Pancreas (tissue), 10 donors: ENCODE data around the gene DCBLD1. TPM values are rescaled to one million over a fixed set of nuclear protein-coding genes. Genes with fewer than 3 reads are reported as not detected.

ENCODE experiments used
- ATAC-seq, 4 donors: fragments of 200-7000 bp; cut with Tn5 transposase; one replicate each; pipeline versions ENCODE4 v1.8.0 to v1.9.1; 2020; ENCODE audit warnings: mild to moderate bottlenecking in 4 of 4, moderate library complexity in 4 of 4
- DNase-seq, 6 donors: peaks; one replicate each; pipeline ENCODE4 v3.0.0-alpha.2; 2020
- FAIRE-seq: peaks from 2 replicates; lab custom pipeline; 2012; peaks lifted over from hg19 to GRCh38; lab: Jason Lieb, UNC
- H3K27ac ChIP-seq, 4 donors: fragments of 200-600 bp; sonication (generic); 1 replicate in 3 of 4; 2 replicates in 1 of 4; pipeline versions ENCODE4 v1.5.0 to v1.8.0; 2020
- H3K27me3 ChIP-seq, 4 donors: fragments of 200-600 bp; one replicate each; pipeline ENCODE4 v1.8.0; 2021
- H3K36me3 ChIP-seq, 3 donors: fragments of 200-600 bp; sonication (generic) in 1 of 3; one replicate each; pipeline versions ENCODE4 v1.5.0 to v1.8.0; 2020 to 2021
- H3K4me1 ChIP-seq, 3 donors: fragments of 200-600 bp; one replicate each; pipeline ENCODE4 v1.8.0; 2021
- H3K4me3 ChIP-seq, 4 donors: fragments of 200-600 bp; sonication (generic) in 2 of 4; one replicate each; pipeline versions ENCODE4 v1.5.0 to v1.8.0; 2020 to 2021
- H3K9me3 ChIP-seq, 4 donors: fragments of 200-600 bp; one replicate each; pipeline ENCODE4 v1.8.0; 2021
- WGBS, 2 donors: extraction: QIAGEN DNeasy Blood & Tissue Kit; methylation state at CpG; one replicate each; pipeline ENCODE4 v1.1.7; 2013; 5-methylcytosine and 5-hydroxymethylcytosine counted together
- intact Hi-C, 3 donors: fragments of 100-400 bp; cut with DNase I; formaldehyde crosslinking; loops; one replicate each; pipeline versions ENCODE4 v1.11.1 to v1.14.2; 2022
- polyA plus RNA-seq, 2 donors: library from polyadenylated mRNA; stranded (reverse); fragments of 200-250 nt; gene quantifications; one replicate each; pipeline ENCODE4 v1.2.3, GENCODE V29; 2013
- total RNA-seq, 6 donors: library from RNA; stranded (reverse); fragmentation: NEBNext Ultra II Directional in 4 of 6; extraction: Animal tissue kit (Norgen Biotek cat#: 25700) in 4 of 6; gene quantifications; one replicate each; pipeline versions ENCODE4 v1.2.1 to v1.2.4, GENCODE V29; 2021 to 2023
- TF ChIP-seq, protein P1 (sequence below), 4 donors: fragments of 200-600 bp; sonication (generic) in 3 of 4; IDR thresholded peaks; one replicate each; pipeline versions ENCODE4 v1.5.0 to v1.8.0; 2021; ENCODE audit warnings: antibody characterized with exemption in 4 of 4
- donor health status: healthy with polysubstance abuse.
- donor health status: DM: no; HTN: no; CAD: no; lungs with moderate emphysema.
- donor health status: DM: no; HTN: no; CAD: no.
- donor health status: control.
- donor health status: control.
- donor health status: Bipolar disorder and iron deficiency.
- donor health status: DM: yes; HTN: yes; CAD: no.
- donor health status: DM: no; HTN: no; CAD: no.
- donor health status: DM: no; HTN: no; CAD: no.
- donor health status: DM: yes; HTN: yes; CAD: no.

The DCBLD1 gene
- total and polyA plus RNA-seq, 8 donors = 4.8 to 12.8 (median 6.4) TPM

- no peaks in the 10 kb centered on the region for H3K27me3 ChIP-seq
- ATAC-seq (no peak), FAIRE-seq (no peak), DNase-seq (no peak)
- H3K36me3 ChIP-seq = peaks cover 0 to 6% (median 0%) of the 10 kb centered on the region in 3 donors
- no peaks in the 10 kb centered on the region for H3K9me3 ChIP-seq
- TF ChIP-seq, protein P1, sequence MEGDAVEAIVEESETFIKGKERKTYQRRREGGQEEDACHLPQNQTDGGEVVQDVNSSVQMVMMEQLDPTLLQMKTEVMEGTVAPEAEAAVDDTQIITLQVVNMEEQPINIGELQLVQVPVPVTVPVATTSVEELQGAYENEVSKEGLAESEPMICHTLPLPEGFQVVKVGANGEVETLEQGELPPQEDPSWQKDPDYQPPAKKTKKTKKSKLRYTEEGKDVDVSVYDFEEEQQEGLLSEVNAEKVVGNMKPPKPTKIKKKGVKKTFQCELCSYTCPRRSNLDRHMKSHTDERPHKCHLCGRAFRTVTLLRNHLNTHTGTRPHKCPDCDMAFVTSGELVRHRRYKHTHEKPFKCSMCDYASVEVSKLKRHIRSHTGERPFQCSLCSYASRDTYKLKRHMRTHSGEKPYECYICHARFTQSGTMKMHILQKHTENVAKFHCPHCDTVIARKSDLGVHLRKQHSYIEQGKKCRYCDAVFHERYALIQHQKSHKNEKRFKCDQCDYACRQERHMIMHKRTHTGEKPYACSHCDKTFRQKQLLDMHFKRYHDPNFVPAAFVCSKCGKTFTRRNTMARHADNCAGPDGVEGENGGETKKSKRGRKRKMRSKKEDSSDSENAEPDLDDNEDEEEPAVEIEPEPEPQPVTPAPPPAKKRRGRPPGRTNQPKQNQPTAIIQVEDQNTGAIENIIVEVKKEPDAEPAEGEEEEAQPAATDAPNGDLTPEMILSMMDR (IDR thresholded peaks at IDR 0.05) = no peak
- H3K4me3 ChIP-seq = no peak overlapping the region
- no peaks in the 10 kb centered on the region for H3K4me1 ChIP-seq
- 39 to 48% methylated on average over 3 of the region's 3 CpGs for WGBS, 2 donors
- H3K27ac ChIP-seq = no peak overlapping the region
- intact Hi-C loops = no loop called here
Measured at GRCh38 chr6:117544716-117545115, 62.2 kb downstream of the DCBLD1 start.

DNA sequence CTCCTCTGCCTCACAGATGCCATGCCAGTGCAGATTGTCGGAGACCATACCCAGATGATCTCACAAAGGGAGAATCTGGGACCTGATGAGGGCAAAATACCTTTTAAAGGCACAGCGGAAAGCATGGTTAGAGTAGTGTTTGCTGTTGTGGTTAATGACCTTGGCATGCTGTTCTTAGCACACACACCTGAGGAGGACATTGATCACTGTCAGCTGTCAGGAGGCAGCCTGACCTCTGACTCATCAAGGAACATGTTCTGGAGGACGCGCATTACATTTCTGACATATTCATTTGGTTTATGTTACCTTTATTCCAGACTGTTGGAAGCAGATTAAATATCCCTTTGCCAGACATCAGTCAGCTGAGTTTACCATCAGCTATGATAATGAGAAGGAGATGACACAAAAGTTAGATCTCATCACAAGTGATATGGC is 62.7 kb downstream of the DCBLD1 start:
- Histone ChIP-seq H3K27me3 (no peaks in the 10 kb centered on the region), H3K27ac (no peak overlapping the region), H3K4me1 (no peaks in the 10 kb centered on the region), H3K9me3 (no peaks in the 10 kb centered on the region), H3K4me3 (no peak overlapping the region), H3K36me3 (peaks cover 0 to 6% (median 0%) of the 10 kb centered on the region in 3 donors)
- DNase-seq = no peak
- TF ChIP-seq, protein P1 (IDR thresholded peaks at IDR 0.05) = no peak
- 68 to 70% methylated on average over 4 of the region's 4 CpGs for WGBS, 2 donors
- ATAC-seq = peak in 3 of 4 donors; percentile 3 to 30 (median 24)
- no peak for FAIRE-seq
- intact Hi-C loops = no loop called here

DNA sequence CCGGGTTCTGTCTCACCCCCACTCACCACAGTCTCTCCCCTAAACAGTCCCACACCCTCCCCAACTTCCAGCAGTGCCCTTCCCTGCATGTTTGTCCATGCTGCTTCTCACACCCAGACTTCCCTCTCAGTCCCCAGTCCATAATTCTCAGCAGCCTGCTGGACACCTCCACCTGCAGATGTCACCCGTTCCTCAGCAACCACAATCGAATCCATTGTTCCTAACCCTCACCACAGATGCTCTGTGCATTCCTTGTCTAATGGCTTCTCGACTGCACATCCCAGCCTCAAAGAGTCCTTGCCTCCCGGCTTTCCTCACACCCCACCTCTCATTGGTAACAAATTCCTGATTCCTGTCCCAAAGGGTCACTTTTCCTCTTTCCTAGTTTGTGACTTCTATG is 64.2 kb downstream of the DCBLD1 start:
- ATAC-seq = peak in 2 of 4 donors; percentile 28 to 54
- no peak for FAIRE-seq
- Histone ChIP-seq H3K9me3 (no peaks in the 10 kb centered on the region), H3K4me1 (no peaks in the 10 kb centered on the region), H3K36me3 (peaks cover 0 to 4% (median 0%) of the 10 kb centered on the region in 3 donors), H3K4me3 (no peak overlapping the region), H3K27me3 (no peaks in the 10 kb centered on the region), H3K27ac (no peak overlapping the region)
- 85 to 89% methylated on average over 5 of the region's 5 CpGs for WGBS, 2 donors
- intact Hi-C loops = no loop called here
- no peak for DNase-seq
- TF ChIP-seq, protein P1 (IDR thresholded peaks at IDR 0.05) = no peak

- Histone ChIP-seq H3K4me3 (peak overlapping the region in 3 of 4 donors; percentile 2 to 34 (median 17)), H3K4me1 (no peaks in the 10 kb centered on the region), H3K27me3 (no peaks in the 10 kb centered on the region), H3K36me3 (no peaks in the 10 kb centered on the region), H3K9me3 (no peaks in the 10 kb centered on the region), H3K27ac (no peak overlapping the region)
- intact Hi-C loops = no loop called here
- FAIRE-seq (no peak), DNase-seq (peak; percentile 44 to 81 (median 68)), ATAC-seq (peak; percentile 68 to 92 (median 85))
- 67 to 75% methylated on average over 58 to 64 of the region's 64 CpGs for WGBS, 2 donors
- TF ChIP-seq, protein P1 (IDR thresholded peaks at IDR 0.05) = no peak
Measured at GRCh38 chr6:117547688-117548621, 65.5 kb downstream of the DCBLD1 start.
